Measurements from ENCODE around the gene ZNF12.

DNA sequence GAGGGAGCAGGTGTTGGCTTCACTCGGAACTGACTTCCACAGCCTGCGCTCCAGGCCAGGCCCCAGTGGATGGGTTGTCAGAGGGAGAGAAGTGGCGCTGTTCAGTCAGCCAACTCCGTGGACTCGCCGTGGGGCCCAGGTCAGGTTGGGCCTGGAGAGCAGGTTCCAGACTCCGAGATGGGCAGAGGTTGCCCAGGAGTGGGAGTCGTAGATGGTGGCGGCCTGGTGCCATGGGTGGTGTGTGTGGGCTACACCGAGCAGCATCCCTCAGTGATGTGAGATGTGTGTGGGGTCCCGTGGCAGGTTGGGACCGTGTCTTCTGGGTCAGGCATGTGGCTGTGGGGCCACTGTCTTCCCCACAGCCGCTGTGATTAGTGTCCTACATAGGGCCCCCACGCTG, 59.2 kb downstream of the ZNF12 start:
- TF ChIP-seq CTCF (IDR thresholded peaks at IDR 0.05; ENCODE audit: poor library complexity, severe bottlenecking) (no peak), EZH2 (IDR thresholded peaks at IDR 0.05; ENCODE audit: borderline replicate concordance, insufficient read depth, low read length, poor library complexity, severe bottlenecking) (no peak), EP300 (conservative IDR thresholded peaks at IDR 0.05; ENCODE audit: poor library complexity, severe bottlenecking) (no peak), POLR2AphosphoS5 (IDR thresholded peaks at IDR 0.05) (no peak), SMC3 (conservative IDR thresholded peaks at IDR 0.05; ENCODE audit: poor library complexity) (no peak), TAF1 (IDR thresholded peaks at IDR 0.05; ENCODE audit: low read depth) (no peak), RAD21 (conservative IDR thresholded peaks at IDR 0.05) (no peak), MXI1 (conservative IDR thresholded peaks at IDR 0.05; ENCODE audit: poor library complexity, severe bottlenecking) (no peak)
- TF ChIP-seq, protein P1, sequence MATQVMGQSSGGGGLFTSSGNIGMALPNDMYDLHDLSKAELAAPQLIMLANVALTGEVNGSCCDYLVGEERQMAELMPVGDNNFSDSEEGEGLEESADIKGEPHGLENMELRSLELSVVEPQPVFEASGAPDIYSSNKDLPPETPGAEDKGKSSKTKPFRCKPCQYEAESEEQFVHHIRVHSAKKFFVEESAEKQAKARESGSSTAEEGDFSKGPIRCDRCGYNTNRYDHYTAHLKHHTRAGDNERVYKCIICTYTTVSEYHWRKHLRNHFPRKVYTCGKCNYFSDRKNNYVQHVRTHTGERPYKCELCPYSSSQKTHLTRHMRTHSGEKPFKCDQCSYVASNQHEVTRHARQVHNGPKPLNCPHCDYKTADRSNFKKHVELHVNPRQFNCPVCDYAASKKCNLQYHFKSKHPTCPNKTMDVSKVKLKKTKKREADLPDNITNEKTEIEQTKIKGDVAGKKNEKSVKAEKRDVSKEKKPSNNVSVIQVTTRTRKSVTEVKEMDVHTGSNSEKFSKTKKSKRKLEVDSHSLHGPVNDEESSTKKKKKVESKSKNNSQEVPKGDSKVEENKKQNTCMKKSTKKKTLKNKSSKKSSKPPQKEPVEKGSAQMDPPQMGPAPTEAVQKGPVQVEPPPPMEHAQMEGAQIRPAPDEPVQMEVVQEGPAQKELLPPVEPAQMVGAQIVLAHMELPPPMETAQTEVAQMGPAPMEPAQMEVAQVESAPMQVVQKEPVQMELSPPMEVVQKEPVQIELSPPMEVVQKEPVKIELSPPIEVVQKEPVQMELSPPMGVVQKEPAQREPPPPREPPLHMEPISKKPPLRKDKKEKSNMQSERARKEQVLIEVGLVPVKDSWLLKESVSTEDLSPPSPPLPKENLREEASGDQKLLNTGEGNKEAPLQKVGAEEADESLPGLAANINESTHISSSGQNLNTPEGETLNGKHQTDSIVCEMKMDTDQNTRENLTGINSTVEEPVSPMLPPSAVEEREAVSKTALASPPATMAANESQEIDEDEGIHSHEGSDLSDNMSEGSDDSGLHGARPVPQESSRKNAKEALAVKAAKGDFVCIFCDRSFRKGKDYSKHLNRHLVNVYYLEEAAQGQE (IDR thresholded peaks at IDR 0.05; ENCODE audit: borderline replicate concordance), result no peak
